DND-41 (cell line): ENCODE measurements around the gene ALDH3B1.

Source experiments
- ATAC-seq: fragments of 200-7000 bp; cut with Tn5 transposase; 3 replicates; pipeline ENCODE4 v1.9.1; 2021; ENCODE audit warnings: low read depth; ENCODE audit not compliant: insufficient read depth
- DNase-seq: peaks from one replicate; pipeline ENCODE4 v3.0.0-alpha.2; 2020
- H2AFZ ChIP-seq: 2 replicates; pipeline ENCODE4 v1.6.0; 2012; ENCODE audit warnings: low read depth, low read length
- H3K27ac ChIP-seq: 2 replicates; pipeline ENCODE4 v1.5.1; 2012; ENCODE audit warnings: low read length, inconsistent platforms
- H3K27me3 ChIP-seq: fragments of 200-600 bp; sonication (generic); 2 replicates; pipeline ENCODE4 v1.6.0; 2012; ENCODE audit warnings: low read length, mild to moderate bottlenecking, inconsistent platforms; ENCODE audit not compliant: insufficient read depth, poor library complexity
- H3K36me3 ChIP-seq: 2 replicates; pipeline ENCODE4 v1.5.1; 2012; ENCODE audit warnings: low read length, inconsistent platforms; ENCODE audit not compliant: insufficient read depth
- H3K4me1 ChIP-seq: 2 replicates; pipeline ENCODE4 v1.5.1; 2012; ENCODE audit warnings: mild to moderate bottlenecking, low read length; ENCODE audit not compliant: insufficient read depth
- H3K4me2 ChIP-seq: 2 replicates; pipeline ENCODE4 v1.6.0; 2012; ENCODE audit warnings: mild to moderate bottlenecking, moderate library complexity, low read length, inconsistent platforms; ENCODE audit not compliant: insufficient read depth
- H3K4me3 ChIP-seq, 2 experiments: fragments of 200-600 bp in 1 of 2; shearing (Covaris generic) in 1 of 2; 2 replicates each; pipeline ENCODE4 v1.5.1; 2012 to 2016; ENCODE audit warnings: inconsistent platforms in 2 of 2, low read length in 2 of 2, mild to moderate bottlenecking in 2 of 2, low read depth in 1 of 2, moderate library complexity in 1 of 2
- H3K79me2 ChIP-seq: 2 replicates; pipeline ENCODE4 v1.6.0; 2012; ENCODE audit warnings: low read length, inconsistent platforms; ENCODE audit not compliant: insufficient read depth
- H3K9ac ChIP-seq: 2 replicates; pipeline ENCODE4 v1.6.0; 2012; ENCODE audit warnings: low read depth, mild to moderate bottlenecking, inconsistent platforms, low read length, moderate library complexity
- H3K9me3 ChIP-seq: 2 replicates; pipeline ENCODE4 v1.5.1; 2012; ENCODE audit warnings: low read length, moderate library complexity, mild to moderate bottlenecking, inconsistent platforms; ENCODE audit not compliant: insufficient read depth, severe bottlenecking
- H4K20me1 ChIP-seq: 2 replicates; pipeline ENCODE4 v1.6.0; 2012; ENCODE audit warnings: low read length; ENCODE audit not compliant: insufficient read depth
- CTCF ChIP-seq: IDR thresholded peaks from 2 replicates; pipeline ENCODE4 v1.5.1; 2012; ENCODE audit warnings: borderline replicate concordance, low read length, moderate library complexity, mild to moderate bottlenecking; ENCODE audit not compliant: poor library complexity, severe bottlenecking; ENCODE audit errors: extremely low read depth
- EZH2 ChIP-seq: IDR thresholded peaks from 3 replicates; pipeline ENCODE4 v1.6.1; 2012; ENCODE audit warnings: borderline replicate concordance, low read depth, mild to moderate bottlenecking, moderate library complexity, low read length, inconsistent platforms; ENCODE audit not compliant: severe bottlenecking

ALDH3B1 gene

GRCh38 chr11:68052137-68052873 is 42.2 kb downstream of the ALDH3B1 start:
- Histone ChIP-seq H3K27ac (no peak overlapping the region), H3K36me3 (0 out of 2 replicates have a peak, but pooled peaks cover 4% of the 10 kb centered on the region), H3K4me3 (no peak overlapping the region), H3K79me2 (no peaks in the 10 kb centered on the region), H4K20me1 (0 out of 2 replicates have a peak, but pooled peaks cover 2% of the 10 kb centered on the region), H3K9me3 (no peaks in the 10 kb centered on the region), H3K4me2 (no peak overlapping the region), H2AFZ (no peak overlapping the region), H3K9ac (no peak overlapping the region), H3K27me3 (no peaks in the 10 kb centered on the region), H3K4me1 (no peaks in the 10 kb centered on the region)
- no peak; the same call in 2 of the 3 replicates for ATAC-seq
- no peak for DNase-seq
- no peak for TF ChIP-seq EZH2
- no peak for TF ChIP-seq CTCF

GRCh38 chr11:68053117-68053516 is 43.0 kb downstream of the ALDH3B1 start:
- H3K9me3 ChIP-seq, result no peaks in the 10 kb centered on the region
- H2AFZ ChIP-seq, result no peak overlapping the region
- no peak overlapping the region for H3K4me3 ChIP-seq
- TF ChIP-seq EZH2, result no peak
- TF ChIP-seq CTCF, result no peak
- no peaks in the 10 kb centered on the region for H3K27me3 ChIP-seq
- no peak for ATAC-seq
- DNase-seq, result no peak
- H3K4me1 ChIP-seq, result no peaks in the 10 kb centered on the region
- H3K79me2 ChIP-seq, result no peaks in the 10 kb centered on the region
- H3K36me3 ChIP-seq, result peaks cover 4% of the 10 kb centered on the region; the same call in 1 of the 2 replicates
- no peak overlapping the region for H3K27ac ChIP-seq
- no peak overlapping the region for H3K9ac ChIP-seq
- H3K4me2 ChIP-seq, result no peak overlapping the region
- 0 out of 2 replicates have a peak, but pooled peaks cover 2% of the 10 kb centered on the region for H4K20me1 ChIP-seq

- Histone ChIP-seq H2AFZ (no peak overlapping the region), H3K4me2 (no peak overlapping the region), H4K20me1 (0 out of 2 replicates have a peak, but pooled peaks cover 2% of the 10 kb centered on the region), H3K4me3 (no peak overlapping the region), H3K79me2 (no peaks in the 10 kb centered on the region), H3K36me3 (peaks cover 7% of the 10 kb centered on the region; the same call in 1 of the 2 replicates), H3K4me1 (no peaks in the 10 kb centered on the region), H3K9ac (no peak overlapping the region), H3K27ac (no peak overlapping the region), H3K9me3 (no peaks in the 10 kb centered on the region), H3K27me3 (no peaks in the 10 kb centered on the region)
- ATAC-seq (no peak), DNase-seq (no peak)
- no peak for TF ChIP-seq CTCF
- no peak for TF ChIP-seq EZH2
Observed at GRCh38 chr11:68053981-68054812, 44.1 kb downstream of the ALDH3B1 start.
